ENCODE data around the gene ZC3H18.

Gene ZC3H18

DNA sequence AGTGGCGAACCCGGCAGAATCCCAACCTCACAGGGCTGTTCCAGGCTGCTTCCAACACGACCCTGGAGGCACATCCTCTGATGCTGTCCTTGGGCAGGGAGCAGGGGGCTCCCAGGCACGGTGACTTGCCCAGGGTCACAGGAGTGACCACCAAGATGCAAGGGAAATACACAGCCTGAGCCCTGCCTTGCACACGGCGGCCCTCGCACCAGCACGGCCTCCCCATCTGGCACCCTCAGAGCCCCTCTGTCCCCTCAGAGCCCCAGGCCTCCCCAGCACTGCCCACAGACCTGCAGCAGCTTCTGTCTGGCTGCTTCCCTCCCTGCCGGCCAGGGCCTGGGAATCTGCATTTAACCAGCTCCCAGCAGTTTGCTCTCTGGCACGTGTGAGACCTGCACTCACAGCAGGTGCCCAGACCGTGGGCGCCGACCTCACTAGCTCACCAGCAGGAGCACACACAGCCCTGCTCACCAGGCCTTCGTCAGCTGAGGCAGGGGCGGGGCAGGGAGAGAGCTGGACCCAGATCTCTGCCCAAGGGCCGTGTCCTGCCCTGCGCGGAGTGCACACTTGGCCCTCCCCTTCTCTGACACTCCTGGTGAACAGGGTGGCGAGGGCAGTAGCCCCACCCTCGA, 29.7 kb upstream of the ZC3H18 start:
- TF ChIP-seq POLR2AphosphoS5 (IDR thresholded peaks at IDR 0.05; ENCODE audit: borderline replicate concordance, low read depth, low read length) (no peak), EZH2 (IDR thresholded peaks at IDR 0.05) (no peak), FOXP2 (optimal IDR thresholded peaks at IDR 0.05; ENCODE audit: control extremely low read depth, extremely low read length, insufficient read depth) (no peak)
- H3K27ac ChIP-seq: no peak overlapping the region
- no peak overlapping the region for H3K9ac ChIP-seq (ENCODE audit: insufficient read length)
- no peak for DNase-seq (ENCODE audit: low read depth, low spot score)
- no peaks in the 10 kb centered on the region for H3K36me3 ChIP-seq (ENCODE audit: insufficient read depth, low read length)
- no peaks in the 10 kb centered on the region for H3K9me3 ChIP-seq (ENCODE audit: low read depth, low read length)
- no peak overlapping the region for H3K4me3 ChIP-seq

DNA sequence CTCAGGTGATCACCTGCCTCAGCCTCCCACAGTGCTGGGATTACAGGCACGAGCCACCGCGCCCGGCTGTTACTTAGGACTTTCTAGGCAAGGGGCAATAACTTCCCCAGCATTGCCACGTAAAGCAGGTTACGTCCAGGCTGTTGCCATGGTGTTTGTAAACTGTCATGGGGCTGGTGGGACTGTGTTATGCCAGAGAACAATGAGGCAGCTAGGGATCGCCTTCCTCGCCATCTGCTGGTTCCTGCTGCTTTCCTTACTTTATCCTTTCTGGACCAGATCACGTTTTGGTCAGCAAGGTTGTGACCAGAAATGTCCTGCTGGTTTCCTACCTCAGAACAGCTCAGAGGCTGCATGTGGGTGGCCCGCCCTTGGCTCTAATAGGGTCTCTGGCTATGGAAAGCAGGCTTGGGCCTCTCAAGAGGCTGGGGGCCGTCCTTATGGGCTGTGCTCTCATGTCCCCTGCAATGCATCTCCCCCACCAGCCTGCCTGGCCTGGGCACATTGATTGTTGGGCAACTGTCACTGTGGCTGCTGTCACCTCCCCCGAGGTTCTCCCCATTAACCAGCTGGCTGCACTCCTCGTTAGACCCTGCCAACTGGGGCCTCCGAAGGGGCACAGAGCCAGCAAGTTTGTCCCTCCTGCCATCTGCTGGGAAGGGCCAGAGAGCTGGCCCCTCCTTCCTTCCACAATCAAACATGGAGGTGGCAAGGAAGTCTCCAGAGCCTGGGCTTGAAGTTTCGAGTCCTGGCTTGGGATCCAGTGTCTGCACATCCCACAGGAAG, 28.2 kb upstream of the ZC3H18 start:
- H3K36me3 ChIP-seq (ENCODE audit: insufficient read depth, low read length): no peaks in the 10 kb centered on the region
- TF ChIP-seq POLR2AphosphoS5 (IDR thresholded peaks at IDR 0.05; ENCODE audit: borderline replicate concordance, low read depth, low read length) (no peak), FOXP2 (optimal IDR thresholded peaks at IDR 0.05; ENCODE audit: control extremely low read depth, extremely low read length, insufficient read depth) (no peak), EZH2 (IDR thresholded peaks at IDR 0.05) (no peak)
- no peaks in the 10 kb centered on the region for H3K9me3 ChIP-seq (ENCODE audit: low read depth, low read length)
- no peak for DNase-seq (ENCODE audit: low read depth, low spot score)
- no peak overlapping the region for H3K4me3 ChIP-seq
- H3K9ac ChIP-seq (ENCODE audit: insufficient read length): no peak overlapping the region
- no peak overlapping the region for H3K27ac ChIP-seq

DNA sequence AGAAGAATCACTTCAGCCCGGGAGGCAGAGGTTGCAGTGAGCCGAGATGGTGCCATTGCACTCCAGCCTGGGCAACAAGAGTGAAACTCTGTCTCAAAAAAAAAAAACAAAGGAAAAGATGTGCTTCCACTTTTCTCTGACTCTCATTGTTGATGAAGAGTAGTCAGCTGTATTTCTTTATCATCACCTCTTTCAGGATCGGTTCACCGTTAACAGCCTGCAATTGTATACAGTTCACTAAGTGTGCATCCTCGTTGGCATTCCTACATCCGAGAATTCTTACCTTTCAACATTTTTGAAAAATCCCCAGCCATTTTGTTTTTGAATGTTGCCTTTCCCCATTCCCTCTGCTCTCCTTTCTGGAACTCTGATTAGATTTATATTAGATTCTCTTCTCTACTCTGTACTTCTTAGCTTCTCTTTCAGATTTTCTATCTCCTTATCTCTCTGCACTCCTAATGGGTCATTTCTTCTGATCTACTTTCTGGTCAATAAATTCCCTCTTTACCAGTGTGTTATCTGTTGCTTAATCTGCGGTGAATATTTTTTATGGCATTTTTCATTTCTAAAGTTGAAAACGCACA, 26.9 kb upstream of the ZC3H18 start:
- Histone ChIP-seq H3K9ac (ENCODE audit: insufficient read length) (no peak overlapping the region), H3K9me3 (ENCODE audit: low read depth, low read length) (no peaks in the 10 kb centered on the region), H3K4me3 (no peak overlapping the region), H3K27ac (no peak overlapping the region), H3K36me3 (ENCODE audit: insufficient read depth, low read length) (no peaks in the 10 kb centered on the region)
- no peak for TF ChIP-seq EZH2 (IDR thresholded peaks at IDR 0.05)
- TF ChIP-seq POLR2AphosphoS5 (IDR thresholded peaks at IDR 0.05; ENCODE audit: borderline replicate concordance, low read depth, low read length): no peak
- no peak for DNase-seq (ENCODE audit: low read depth, low spot score)

DNA sequence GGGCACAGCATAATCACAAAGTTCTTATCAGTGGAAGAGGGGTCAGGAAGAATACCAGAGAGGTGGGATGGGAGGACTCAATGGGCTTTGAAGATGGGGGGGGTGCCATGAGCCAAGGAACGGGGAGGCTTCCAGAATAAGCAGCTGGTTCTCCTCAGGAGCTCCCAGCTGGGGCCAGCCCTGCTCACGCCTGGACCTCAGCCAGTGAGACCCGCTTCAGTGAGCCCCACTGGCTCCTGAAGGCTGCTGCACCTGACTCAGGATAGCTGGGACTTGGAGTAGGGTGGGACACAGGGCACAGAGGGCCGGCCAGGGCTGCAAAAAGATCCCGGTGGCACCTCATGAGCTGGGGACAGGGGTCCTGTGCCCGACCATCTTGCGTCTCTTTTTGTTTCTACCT, 24.4 kb upstream of the ZC3H18 start:
- no peak overlapping the region for H3K27ac ChIP-seq
- no peak for TF ChIP-seq FOXP2 (optimal IDR thresholded peaks at IDR 0.05; ENCODE audit: control extremely low read depth, extremely low read length, insufficient read depth)
- no peak overlapping the region for H3K4me3 ChIP-seq
- no peak for DNase-seq (ENCODE audit: low read depth, low spot score)
- no peaks in the 10 kb centered on the region for H3K9me3 ChIP-seq (ENCODE audit: low read depth, low read length)
- no peaks in the 10 kb centered on the region for H3K36me3 ChIP-seq (ENCODE audit: insufficient read depth, low read length)
- no peak overlapping the region for H3K9ac ChIP-seq (ENCODE audit: insufficient read length)

DNA sequence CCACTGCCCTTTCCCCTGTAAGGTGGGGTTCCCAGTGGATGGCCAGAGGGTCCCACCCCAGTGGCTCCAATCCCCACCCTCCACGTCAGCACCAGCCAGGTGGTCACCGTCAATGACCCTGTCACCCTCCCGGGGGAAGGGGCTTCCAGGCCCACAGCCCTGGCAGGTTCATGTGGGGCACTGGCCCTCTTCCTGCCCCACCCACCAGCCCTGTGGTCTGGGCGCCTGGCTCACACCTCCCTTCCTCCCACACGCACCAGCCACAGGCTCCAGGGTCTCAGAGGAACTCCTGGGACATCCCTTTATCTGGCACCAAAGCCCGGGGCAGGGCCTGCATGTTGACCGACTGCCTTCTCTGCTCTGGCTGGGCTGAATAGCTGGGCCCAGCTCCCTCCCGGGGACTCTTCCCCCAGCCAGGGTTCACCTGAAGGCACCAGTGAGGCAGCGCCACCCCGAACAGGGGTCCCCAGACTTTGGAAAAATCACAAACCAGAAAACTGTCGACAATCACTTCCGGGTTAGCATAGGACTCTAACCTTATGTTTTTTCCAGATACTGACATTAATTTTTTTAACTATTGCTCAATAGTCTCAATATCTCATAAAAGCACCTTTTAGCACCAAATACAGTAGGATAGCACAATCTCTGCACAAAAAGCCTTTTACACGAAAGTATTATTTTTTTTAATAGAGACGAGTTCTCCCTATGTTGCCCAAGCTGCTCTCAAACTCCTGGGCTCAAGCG, 21.9 kb upstream of the ZC3H18 start:
- Histone ChIP-seq H3K27ac (no peak overlapping the region), H3K9me3 (ENCODE audit: low read depth, low read length) (no peaks in the 10 kb centered on the region), H3K9ac (ENCODE audit: insufficient read length) (no peak overlapping the region), H3K4me3 (no peak overlapping the region), H3K36me3 (ENCODE audit: insufficient read depth, low read length) (no peaks in the 10 kb centered on the region)
- no peak for DNase-seq (ENCODE audit: low read depth, low spot score)
- TF ChIP-seq EZH2 (IDR thresholded peaks at IDR 0.05): no peak
- TF ChIP-seq POLR2AphosphoS5 (IDR thresholded peaks at IDR 0.05; ENCODE audit: borderline replicate concordance, low read depth, low read length): no peak
- TF ChIP-seq FOXP2 (optimal IDR thresholded peaks at IDR 0.05; ENCODE audit: control extremely low read depth, extremely low read length, insufficient read depth): no peak

DNA sequence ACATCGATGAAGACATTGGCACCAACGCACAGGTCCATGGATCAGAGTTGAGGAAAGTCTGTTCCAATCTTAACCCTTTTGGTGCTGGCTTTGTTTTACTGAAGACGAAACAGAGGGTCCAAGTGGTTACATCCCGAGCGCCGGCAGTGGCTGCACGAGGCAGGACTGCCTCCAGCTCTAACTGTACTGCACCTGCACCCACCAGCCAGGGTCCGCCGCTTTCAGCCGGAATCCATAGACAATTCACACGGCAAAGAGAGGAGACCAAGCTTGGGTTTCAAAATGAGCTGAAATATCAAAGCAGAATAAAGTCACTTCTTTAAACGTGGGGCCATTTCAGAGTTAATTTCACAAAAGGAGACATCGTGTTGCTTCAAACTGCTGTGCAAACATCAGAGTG, 21.2 kb upstream of the ZC3H18 start:
- Histone ChIP-seq H3K27ac (no peak overlapping the region), H3K36me3 (ENCODE audit: insufficient read depth, low read length) (no peaks in the 10 kb centered on the region), H3K9me3 (ENCODE audit: low read depth, low read length) (no peaks in the 10 kb centered on the region), H3K4me3 (no peak overlapping the region), H3K9ac (ENCODE audit: insufficient read length) (no peak overlapping the region)
- DNase-seq (ENCODE audit: low read depth, low spot score): no peak
- TF ChIP-seq FOXP2 (optimal IDR thresholded peaks at IDR 0.05; ENCODE audit: control extremely low read depth, extremely low read length, insufficient read depth) (no peak), EZH2 (IDR thresholded peaks at IDR 0.05) (no peak), POLR2AphosphoS5 (IDR thresholded peaks at IDR 0.05; ENCODE audit: borderline replicate concordance, low read depth, low read length) (no peak)

DNA sequence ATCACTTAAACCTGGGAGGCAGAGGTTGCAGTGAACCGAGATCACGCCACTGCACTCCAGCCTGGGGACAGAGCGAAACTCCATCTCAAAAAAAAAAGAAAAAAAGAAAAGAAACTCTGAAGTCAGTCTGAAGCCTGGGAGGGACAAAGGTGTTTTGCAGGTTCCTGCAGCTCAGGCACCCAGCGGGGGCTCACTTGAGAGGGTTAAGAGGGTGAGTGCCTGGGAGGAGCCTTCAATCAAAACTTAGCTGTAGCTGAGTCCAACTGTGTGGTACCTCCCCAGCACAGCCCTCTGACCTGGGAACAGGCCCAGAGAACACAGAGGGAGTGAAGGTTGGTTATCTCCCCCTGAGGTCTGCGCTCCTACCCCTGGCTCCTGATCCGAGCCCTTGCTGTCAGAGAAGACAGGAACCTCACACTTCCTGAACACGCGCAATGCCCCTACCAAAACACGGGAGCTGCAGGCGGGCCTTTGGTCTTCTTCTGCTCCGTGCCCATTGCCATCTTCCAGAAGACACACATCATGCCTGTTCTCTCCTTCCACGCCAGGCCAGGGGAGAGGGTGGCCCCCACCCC, 20.4 kb upstream of the ZC3H18 start:
- H3K4me3 ChIP-seq: no peak overlapping the region
- TF ChIP-seq FOXP2 (optimal IDR thresholded peaks at IDR 0.05; ENCODE audit: control extremely low read depth, extremely low read length, insufficient read depth): no peak
- TF ChIP-seq EZH2 (IDR thresholded peaks at IDR 0.05): no peak
- no peak for TF ChIP-seq POLR2AphosphoS5 (IDR thresholded peaks at IDR 0.05; ENCODE audit: borderline replicate concordance, low read depth, low read length)
- H3K9me3 ChIP-seq (ENCODE audit: low read depth, low read length): no peaks in the 10 kb centered on the region
- no peak overlapping the region for H3K9ac ChIP-seq (ENCODE audit: insufficient read length)
- no peaks in the 10 kb centered on the region for H3K36me3 ChIP-seq (ENCODE audit: insufficient read depth, low read length)
- no peak overlapping the region for H3K27ac ChIP-seq
- DNase-seq (ENCODE audit: low read depth, low spot score): no peak

DNA sequence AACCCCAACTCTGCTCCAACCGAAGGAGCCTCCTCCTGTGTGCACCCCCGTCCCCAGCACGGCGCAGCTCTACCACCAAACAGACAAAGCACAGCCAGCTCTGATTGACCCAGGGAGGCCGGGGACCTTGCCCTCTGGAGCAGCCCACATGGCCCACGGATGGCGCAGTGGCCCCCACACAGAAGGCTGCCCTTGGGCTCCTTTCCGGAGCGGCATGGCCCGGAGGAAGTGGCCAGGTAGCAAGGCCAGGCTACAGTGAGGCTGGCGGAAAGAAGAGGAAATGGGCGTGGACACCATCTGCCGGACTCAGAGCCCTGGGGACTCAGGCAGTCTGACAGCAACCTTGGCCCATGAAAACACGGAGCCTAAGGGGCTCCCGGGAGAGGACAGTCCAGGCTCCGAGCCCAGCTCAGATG, 19.9 kb upstream of the ZC3H18 start:
- no peaks in the 10 kb centered on the region for H3K9me3 ChIP-seq (ENCODE audit: low read depth, low read length)
- no peak overlapping the region for H3K4me3 ChIP-seq
- TF ChIP-seq FOXP2 (optimal IDR thresholded peaks at IDR 0.05; ENCODE audit: control extremely low read depth, extremely low read length, insufficient read depth) (no peak), EZH2 (IDR thresholded peaks at IDR 0.05) (no peak), POLR2AphosphoS5 (IDR thresholded peaks at IDR 0.05; ENCODE audit: borderline replicate concordance, low read depth, low read length) (no peak)
- no peaks in the 10 kb centered on the region for H3K36me3 ChIP-seq (ENCODE audit: insufficient read depth, low read length)
- no peak overlapping the region for H3K9ac ChIP-seq (ENCODE audit: insufficient read length)
- H3K27ac ChIP-seq: no peak overlapping the region
- no peak for DNase-seq (ENCODE audit: low read depth, low spot score)
